AML-193 (cell line): ENCODE results near the gene ZNF24.

Source experiments
- DNase-seq, 2 experiments: peaks; one replicate each; lab custom pipeline; 2025; lab: John Stamatoyannopoulos, UW

The ZNF24 gene

GRCh38 chr18:35343936-35344735 is at the start of gene ZNF24:
Gene ZNF24, minus strand, starts transcription at chr18:35344420. Its CDS starts 3,770 bp downstream, at chr18:35340650.
- peak; percentile 79 to 87 for DNase-seq

- DNase-seq = no peak
Measured at GRCh38 chr18:35393716-35394115, 49.5 kb upstream of the ZNF24 start.

GRCh38 chr18:35392375-35392774 is 48.2 kb upstream of the ZNF24 start:
- no peak for DNase-seq

- no peak for DNase-seq
Measured at GRCh38 chr18:35390951-35391700, 46.9 kb upstream of the ZNF24 start.

- no peak for DNase-seq
Measured at GRCh38 chr18:35389095-35389618, 44.9 kb upstream of the ZNF24 start.

GRCh38 chr18:35387152-35387571 is 42.9 kb upstream of the ZNF24 start:
- peak in 1 of 2 experiments; percentile 15 for DNase-seq

- peak; percentile 80 to 82 for DNase-seq
Measured at GRCh38 chr18:35386600-35387100, 42.4 kb upstream of the ZNF24 start.

- DNase-seq = no peak
Measured at GRCh38 chr18:35383136-35383535, 38.9 kb upstream of the ZNF24 start.

GRCh38 chr18:35379421-35379820 is 35.2 kb upstream of the ZNF24 start:
- DNase-seq = no peak

- peak; percentile 2 to 8 for DNase-seq
Measured at GRCh38 chr18:35378574-35378896, 34.3 kb upstream of the ZNF24 start.

- no peak for DNase-seq
Measured at GRCh38 chr18:35377875-35378573, 33.8 kb upstream of the ZNF24 start.

GRCh38 chr18:35376742-35377695 is 32.8 kb upstream of the ZNF24 start, which contains the start of gene ZNF396:
Gene ZNF396, minus strand, starts transcription at chr18:35377337. Its CDS starts 3,045 bp downstream, at chr18:35374292.
- DNase-seq = peak; percentile 41 to 50

GRCh38 chr18:35376393-35376741 is 32.1 kb upstream of the ZNF24 start:
- DNase-seq = peak; percentile 53 to 55

GRCh38 chr18:35374708-35375107 is 30.5 kb upstream of the ZNF24 start:
- no peak for DNase-seq

- no peak for DNase-seq
Measured at GRCh38 chr18:35371412-35372195, 27.4 kb upstream of the ZNF24 start.

- DNase-seq = no peak
Measured at GRCh38 chr18:35369126-35369525, 24.9 kb upstream of the ZNF24 start.

- DNase-seq = no peak
Measured at GRCh38 chr18:35368595-35368994, 24.4 kb upstream of the ZNF24 start.

- DNase-seq = no peak
Measured at GRCh38 chr18:35362531-35362930, 18.3 kb upstream of the ZNF24 start.

GRCh38 chr18:35361570-35362321 is 17.5 kb upstream of the ZNF24 start:
- DNase-seq = no peak
